Left lung (tissue), 14 donors: ENCODE data around the gene TXNRD2. TPM values are rescaled to one million over a fixed set of nuclear protein-coding genes. Genes with fewer than 3 reads are reported as not detected.

ENCODE experiments used
- ATAC-seq: fragments of 200-7000 bp; cut with Tn5 transposase; one replicate; pipeline ENCODE4 v1.9.1; 2020; ENCODE audit warnings: moderate library complexity
- DNase-seq, 4 donors: peaks; one replicate each; pipeline ENCODE4 v3.0.0-alpha.2; 2013 to 2020
- H3K27ac ChIP-seq, 2 donors: fragments of 200-600 bp; sonication (generic) in 1 of 2; one replicate each; pipeline versions ENCODE4 v1.5.0 to v1.8.0; 2020 to 2021
- H3K27me3 ChIP-seq, 2 donors: fragments of 200-600 bp; sonication (generic) in 1 of 2; one replicate each; pipeline versions ENCODE4 v1.5.0 to v1.8.0; 2020 to 2021
- H3K36me3 ChIP-seq, 2 donors: fragments of 200-600 bp; sonication (generic) in 1 of 2; one replicate each; pipeline versions ENCODE4 v1.5.0 to v1.8.0; 2020 to 2021
- H3K4me1 ChIP-seq, 2 donors: fragments of 200-600 bp; one replicate each; pipeline ENCODE4 v1.8.0; 2021
- H3K4me3 ChIP-seq, 2 donors: fragments of 200-600 bp; sonication (generic) in 1 of 2; one replicate each; pipeline versions ENCODE4 v1.5.0 to v1.8.0; 2020 to 2021; ENCODE audit warnings: mild to moderate bottlenecking in 1 of 2
- H3K9me3 ChIP-seq, 2 donors: fragments of 200-600 bp; sonication (generic) in 1 of 2; one replicate each; pipeline versions ENCODE4 v1.5.0 to v1.8.0; 2020 to 2021
- intact Hi-C, 2 donors: fragments of 100-400 bp; cut with DNase I; formaldehyde crosslinking; loops; one replicate each; pipeline versions ENCODE4 v1.11.2 to v1.14.2; 2022
- long read RNA-seq, 12 donors: library from polyadenylated mRNA in 2 of 12; unstranded in 2 of 12; transcript quantifications; one replicate each; pipeline ENCODE4 v2.0.0 and lab custom pipeline, GENCODE V29; 2019 to 2026
- polyA plus RNA-seq, 6 donors: library from polyadenylated mRNA; unstranded; fragments of 120-200 nt; gene quantifications; one replicate each; pipeline ENCODE4 v1.2.1, GENCODE V29; 2013; ENCODE audit not compliant: insufficient read length in 6 of 6
- total RNA-seq, 2 donors: library from RNA; stranded (reverse); fragmentation: NEBNext Ultra II Directional; extraction: Animal tissue kit (Norgen Biotek cat#: 25700); gene quantifications; one replicate each; pipeline ENCODE4 v1.2.1, GENCODE V29; 2021
- TF ChIP-seq, protein P1 (sequence below), 2 donors: fragments of 200-600 bp; sonication (generic) in 1 of 2; IDR thresholded peaks; one replicate each; pipeline versions ENCODE4 v1.5.0 to v1.8.0; 2021; ENCODE audit warnings: antibody characterized with exemption in 2 of 2
- donor health status: DM: no; HTN: yes; CAD: no.
- donor health status: DM: no; HTN: no; CAD: no.

Gene TXNRD2
- 10 to 100 TPM; 36.5 to 42.8 TPM for total RNA-seq
- 10 to 100 TPM; 17.6 to 24.2 (median 20.7) TPM for polyA plus RNA-seq
- long read RNA-seq, donor 1, partial matches to known transcripts, result 0 of 6 reads
- long read RNA-seq, donor 1, other reads (novel, unspliced or antisense), result 0 of 6 reads
- long read RNA-seq, donor 2, result 0 reads
- long read RNA-seq, donor 3, partial matches to known transcripts, result 229 of 281 reads
- long read RNA-seq, donor 3, other reads (novel, unspliced or antisense), result 50 of 281 reads
- long read RNA-seq, donor 4, partial matches to known transcripts, result 3 of 23 reads
- long read RNA-seq, donor 4, other reads (novel, unspliced or antisense), result 19 of 23 reads
- long read RNA-seq, donor 5, partial matches to known transcripts, result 0 of 1 reads
- long read RNA-seq, donor 5, other reads (novel, unspliced or antisense), result 0 of 1 reads
- long read RNA-seq, donor 6, partial matches to known transcripts, result 0 of 2 reads
- long read RNA-seq, donor 6, other reads (novel, unspliced or antisense), result 0 of 2 reads
- long read RNA-seq, donor 7, result 0 reads
- long read RNA-seq, donor 8, result 0 reads
- long read RNA-seq, donor 9, result 0 reads
- long read RNA-seq, donor 10, partial matches to known transcripts, result 2 of 17 reads
- long read RNA-seq, donor 10, other reads (novel, unspliced or antisense), result 12 of 17 reads
- long read RNA-seq, donor 11, partial matches to known transcripts, result 6 of 10 reads
- long read RNA-seq, donor 11, other reads (novel, unspliced or antisense), result 0 of 10 reads
- long read RNA-seq, donor 12, partial matches to known transcripts, result 0 of 2 reads
- long read RNA-seq, donor 12, other reads (novel, unspliced or antisense), result 0 of 2 reads

GRCh38 chr22:19941365-19942082, at the start of gene TXNRD2, which contains the start of gene COMT:
TXNRD2 (minus strand) TSS chr22:19941818; CDS start chr22:19941803, 15 bp downstream.
COMT (plus strand) TSS chr22:19941772; CDS start chr22:19962527, 20,755 bp downstream.
- H3K4me3 ChIP-seq, result peak within 1 kb of the TSS; percentile 71 to 89
- no peaks in the 10 kb centered on the region for H3K36me3 ChIP-seq
- intact Hi-C loops, result no loop called here
- peak within 1 kb of the TSS; percentile 91 to 98 for H3K27ac ChIP-seq
- H3K4me1 ChIP-seq, result peaks cover 17 to 61% of the 10 kb centered on the region in 2 donors
- H3K27me3 ChIP-seq, result no peaks in the 10 kb centered on the region
- TF ChIP-seq, protein P1, sequence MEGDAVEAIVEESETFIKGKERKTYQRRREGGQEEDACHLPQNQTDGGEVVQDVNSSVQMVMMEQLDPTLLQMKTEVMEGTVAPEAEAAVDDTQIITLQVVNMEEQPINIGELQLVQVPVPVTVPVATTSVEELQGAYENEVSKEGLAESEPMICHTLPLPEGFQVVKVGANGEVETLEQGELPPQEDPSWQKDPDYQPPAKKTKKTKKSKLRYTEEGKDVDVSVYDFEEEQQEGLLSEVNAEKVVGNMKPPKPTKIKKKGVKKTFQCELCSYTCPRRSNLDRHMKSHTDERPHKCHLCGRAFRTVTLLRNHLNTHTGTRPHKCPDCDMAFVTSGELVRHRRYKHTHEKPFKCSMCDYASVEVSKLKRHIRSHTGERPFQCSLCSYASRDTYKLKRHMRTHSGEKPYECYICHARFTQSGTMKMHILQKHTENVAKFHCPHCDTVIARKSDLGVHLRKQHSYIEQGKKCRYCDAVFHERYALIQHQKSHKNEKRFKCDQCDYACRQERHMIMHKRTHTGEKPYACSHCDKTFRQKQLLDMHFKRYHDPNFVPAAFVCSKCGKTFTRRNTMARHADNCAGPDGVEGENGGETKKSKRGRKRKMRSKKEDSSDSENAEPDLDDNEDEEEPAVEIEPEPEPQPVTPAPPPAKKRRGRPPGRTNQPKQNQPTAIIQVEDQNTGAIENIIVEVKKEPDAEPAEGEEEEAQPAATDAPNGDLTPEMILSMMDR (IDR thresholded peaks at IDR 0.05), result no peak
- peak; percentile 84 for ATAC-seq
- no peaks in the 10 kb centered on the region for H3K9me3 ChIP-seq
- DNase-seq, result peak in 3 of 4 donors; percentile 69 to 95 (median 76)

DNA sequence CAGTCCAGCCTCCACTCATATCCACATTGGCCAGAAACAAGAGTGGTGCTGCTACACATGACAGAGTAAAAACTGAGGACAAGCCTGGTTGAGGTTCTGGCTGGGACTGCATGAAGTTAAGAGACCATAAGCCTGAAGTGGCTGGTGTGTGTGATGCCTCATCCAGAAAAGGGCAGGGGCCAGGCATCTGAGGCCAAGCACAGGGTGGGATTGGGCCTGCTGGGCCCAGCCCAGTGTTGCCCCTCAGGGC, 49.7 kb upstream of the TXNRD2 start:
- DNase-seq (no peak), ATAC-seq (no peak)
- H3K27ac ChIP-seq, result no peak overlapping the region
- H3K4me1 ChIP-seq, result peaks cover 6 to 7% of the 10 kb centered on the region in 2 donors
- TF ChIP-seq, protein P1 (IDR thresholded peaks at IDR 0.05), result no peak
- no peaks in the 10 kb centered on the region for H3K9me3 ChIP-seq
- peaks cover 0 to 4% of the 10 kb centered on the region in 2 donors for H3K27me3 ChIP-seq
- intact Hi-C loops, result no loop called here
- H3K36me3 ChIP-seq, result no peaks in the 10 kb centered on the region
- no peak overlapping the region for H3K4me3 ChIP-seq

DNA sequence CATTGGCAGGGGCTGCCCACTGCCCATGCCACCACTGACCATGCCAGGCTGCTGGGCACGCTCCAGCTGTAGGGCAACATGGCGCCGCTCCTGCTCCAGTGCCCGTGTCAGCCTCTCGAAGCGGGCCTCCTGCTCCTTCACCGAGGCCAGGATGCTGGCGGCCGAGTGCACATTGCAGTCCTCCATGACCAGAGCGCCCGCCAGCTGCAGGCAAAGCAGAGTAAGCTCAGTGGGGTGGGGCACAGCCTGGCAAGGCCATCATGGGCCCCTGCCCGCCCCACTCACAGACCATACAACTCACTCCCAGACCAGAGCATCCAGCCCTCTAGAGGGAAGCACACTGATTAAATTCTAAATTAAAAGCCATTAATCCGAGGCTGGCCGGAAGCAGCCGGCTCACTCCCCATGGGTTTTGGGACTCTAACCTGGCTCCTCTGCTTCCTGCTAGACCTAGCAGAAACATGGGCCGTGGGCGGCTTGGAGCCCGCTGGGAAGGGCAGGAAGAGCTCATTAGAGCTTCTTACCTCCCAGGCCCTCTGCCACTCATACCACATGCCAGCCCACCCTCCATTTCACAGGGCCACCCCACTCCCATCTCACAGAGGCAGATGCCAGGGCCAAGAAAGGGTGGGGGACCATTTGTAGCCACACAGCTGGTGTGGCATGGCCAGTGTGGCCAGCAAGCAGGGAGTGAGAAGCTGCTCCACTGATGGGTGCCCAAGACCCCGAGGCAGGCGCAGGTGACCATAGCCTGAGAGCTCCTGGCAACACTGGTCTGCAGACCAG, 49.2 kb upstream of the TXNRD2 start:
- TF ChIP-seq, protein P1 (IDR thresholded peaks at IDR 0.05), result no peak
- H3K4me1 ChIP-seq, result peaks cover 5 to 12% of the 10 kb centered on the region in 2 donors
- ATAC-seq (no peak), DNase-seq (peak in 1 of 4 donors; percentile 78)
- H3K4me3 ChIP-seq, result no peak overlapping the region
- no peaks in the 10 kb centered on the region for H3K36me3 ChIP-seq
- intact Hi-C loops, result no loop called here
- H3K27ac ChIP-seq, result no peak overlapping the region
- H3K9me3 ChIP-seq, result no peaks in the 10 kb centered on the region
- H3K27me3 ChIP-seq, result peaks cover 0 to 8% of the 10 kb centered on the region in 2 donors

DNA sequence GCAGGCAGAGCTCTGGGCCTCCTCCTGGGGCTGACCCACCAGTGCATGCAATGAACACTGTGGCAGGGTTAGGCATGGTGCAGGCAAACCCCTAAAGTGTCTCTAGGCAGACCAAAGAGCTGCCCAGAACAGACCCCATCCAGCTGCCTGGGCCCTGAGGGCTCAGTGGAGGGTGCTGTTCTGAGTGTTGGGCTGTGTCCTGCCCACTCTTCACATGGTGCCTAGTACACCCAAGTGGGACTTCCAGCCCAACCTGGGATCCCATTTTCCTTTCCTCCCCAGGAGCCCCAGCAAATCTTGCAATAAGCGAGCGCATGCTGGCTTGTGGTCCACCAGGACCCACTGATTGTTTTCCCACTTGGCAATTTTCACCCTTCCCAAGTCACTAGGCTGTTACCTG, 48.6 kb upstream of the TXNRD2 start:
- Histone ChIP-seq H3K36me3 (no peaks in the 10 kb centered on the region), H3K4me1 (peaks cover 0 to 18% of the 10 kb centered on the region in 2 donors), H3K27ac (no peak overlapping the region), H3K27me3 (peaks cover 0 to 8% of the 10 kb centered on the region in 2 donors), H3K4me3 (no peak overlapping the region), H3K9me3 (no peaks in the 10 kb centered on the region)
- TF ChIP-seq, protein P1 (IDR thresholded peaks at IDR 0.05), result no peak
- DNase-seq, result peak in 1 of 4 donors; percentile 47
- intact Hi-C loops, result no loop called here
- ATAC-seq, result no peak
